Measurements from ENCODE around the gene LAMA4. TPM values are rescaled to one million over a fixed set of nuclear protein-coding genes. Genes with fewer than 3 reads are reported as not detected.

Gene LAMA4, protein sequence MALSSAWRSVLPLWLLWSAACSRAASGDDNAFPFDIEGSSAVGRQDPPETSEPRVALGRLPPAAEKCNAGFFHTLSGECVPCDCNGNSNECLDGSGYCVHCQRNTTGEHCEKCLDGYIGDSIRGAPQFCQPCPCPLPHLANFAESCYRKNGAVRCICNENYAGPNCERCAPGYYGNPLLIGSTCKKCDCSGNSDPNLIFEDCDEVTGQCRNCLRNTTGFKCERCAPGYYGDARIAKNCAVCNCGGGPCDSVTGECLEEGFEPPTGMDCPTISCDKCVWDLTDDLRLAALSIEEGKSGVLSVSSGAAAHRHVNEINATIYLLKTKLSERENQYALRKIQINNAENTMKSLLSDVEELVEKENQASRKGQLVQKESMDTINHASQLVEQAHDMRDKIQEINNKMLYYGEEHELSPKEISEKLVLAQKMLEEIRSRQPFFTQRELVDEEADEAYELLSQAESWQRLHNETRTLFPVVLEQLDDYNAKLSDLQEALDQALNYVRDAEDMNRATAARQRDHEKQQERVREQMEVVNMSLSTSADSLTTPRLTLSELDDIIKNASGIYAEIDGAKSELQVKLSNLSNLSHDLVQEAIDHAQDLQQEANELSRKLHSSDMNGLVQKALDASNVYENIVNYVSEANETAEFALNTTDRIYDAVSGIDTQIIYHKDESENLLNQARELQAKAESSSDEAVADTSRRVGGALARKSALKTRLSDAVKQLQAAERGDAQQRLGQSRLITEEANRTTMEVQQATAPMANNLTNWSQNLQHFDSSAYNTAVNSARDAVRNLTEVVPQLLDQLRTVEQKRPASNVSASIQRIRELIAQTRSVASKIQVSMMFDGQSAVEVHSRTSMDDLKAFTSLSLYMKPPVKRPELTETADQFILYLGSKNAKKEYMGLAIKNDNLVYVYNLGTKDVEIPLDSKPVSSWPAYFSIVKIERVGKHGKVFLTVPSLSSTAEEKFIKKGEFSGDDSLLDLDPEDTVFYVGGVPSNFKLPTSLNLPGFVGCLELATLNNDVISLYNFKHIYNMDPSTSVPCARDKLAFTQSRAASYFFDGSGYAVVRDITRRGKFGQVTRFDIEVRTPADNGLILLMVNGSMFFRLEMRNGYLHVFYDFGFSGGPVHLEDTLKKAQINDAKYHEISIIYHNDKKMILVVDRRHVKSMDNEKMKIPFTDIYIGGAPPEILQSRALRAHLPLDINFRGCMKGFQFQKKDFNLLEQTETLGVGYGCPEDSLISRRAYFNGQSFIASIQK (N-terminal part only)
- total RNA-seq = under 1 TPM in 1 of 2 donors, not detected in 1; 0.14 TPM

GRCh38 chr6:112253841-112254816, at the start of gene LAMA4:
TSS of gene LAMA4 (minus strand) at chr6:112254567. CDS start at chr6:112254150, 417 bp downstream.
- H3K9me3 Mint-ChIP-seq = no peaks in the 10 kb centered on the region

DNA sequence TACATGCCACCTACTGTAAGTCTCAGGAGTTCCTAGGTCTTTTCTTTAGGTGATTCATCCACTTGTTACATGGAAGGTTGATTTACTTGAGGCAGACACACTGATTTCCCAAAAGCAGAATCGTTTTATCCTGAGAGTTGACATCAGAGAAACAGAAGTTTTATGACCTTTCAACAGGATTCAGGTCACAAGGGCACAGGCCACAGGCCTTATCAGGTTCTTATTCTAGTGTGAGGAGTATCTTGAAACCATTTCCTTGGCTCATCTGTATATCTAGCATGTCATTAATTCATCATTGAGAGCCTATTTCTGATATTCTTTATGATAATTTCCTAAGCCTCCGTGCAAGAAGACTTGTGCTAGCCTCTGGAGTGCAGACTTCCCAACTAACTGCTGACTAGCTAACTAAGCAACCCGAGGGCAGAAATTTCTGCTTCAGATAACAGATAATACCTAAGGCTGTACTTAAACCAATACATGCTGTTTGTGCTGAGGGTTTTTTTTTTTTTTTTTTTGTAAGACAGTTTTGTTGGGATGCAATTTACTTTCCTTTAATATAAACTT, 47.9 kb upstream of the LAMA4 start:
- H3K27me3 Mint-ChIP-seq (ENCODE audit: low read depth) = peaks cover 65% of the 10 kb centered on the region
- no peak for DNase-seq

More at GRCh38 chr6:112253841-112254816, at the start of gene LAMA4:
- DNase-seq (peak; percentile 18 to 33), ATAC-seq (replicated peaks in 1 of 2) (peak; percentile 79 to 87)
- Mint-ChIP-seq H3K4me1 (ENCODE audit: low read depth) (peaks cover 16% of the 10 kb centered on the region), H3K36me3 (ENCODE audit: insufficient read depth in 2 of 2) (peaks cover 0 to 2% of the 10 kb centered on the region in 2 donors), H3K27me3 (ENCODE audit: low read depth) (peaks cover 57% of the 10 kb centered on the region), H3K4me3 (peak within 1 kb of the TSS; percentile 71 to 84), H3K27ac (no peak within 1 kb of the TSS)

DNA sequence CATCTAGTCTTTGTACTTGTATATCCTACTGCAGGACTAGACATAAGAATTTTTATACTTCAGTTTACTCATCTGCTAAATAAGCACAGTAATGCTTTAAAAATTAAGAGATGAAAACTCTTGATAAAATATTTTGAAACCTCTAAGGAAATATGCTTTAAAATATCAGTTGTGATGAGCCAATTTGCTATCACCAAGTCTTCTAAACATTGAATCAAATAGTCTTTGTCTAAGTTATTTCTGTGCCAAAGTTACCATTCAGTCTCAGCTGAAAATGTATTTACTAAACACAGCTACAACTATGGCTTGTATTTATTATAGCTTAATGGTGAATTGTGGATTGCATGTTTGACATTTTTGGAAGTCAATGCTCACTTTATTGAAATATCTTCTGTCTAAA, 46.5 kb upstream of the LAMA4 start:
- Mint-ChIP-seq H3K9me3 (no peaks in the 10 kb centered on the region), H3K4me3 (no peak overlapping the region), H3K27ac (no peak overlapping the region), H3K4me1 (ENCODE audit: low read depth) (no peaks in the 10 kb centered on the region), H3K27me3 (ENCODE audit: low read depth) (peaks cover 66% of the 10 kb centered on the region), H3K36me3 (ENCODE audit: insufficient read depth in 2 of 2) (no peaks in the 10 kb centered on the region)
- ATAC-seq (replicated peaks in 1 of 2) (no peak), DNase-seq (no peak)

More for the DNA sequence above, 47.9 kb upstream of the LAMA4 start:
- Mint-ChIP-seq H3K4me1 (ENCODE audit: low read depth) (no peaks in the 10 kb centered on the region), H3K9me3 (no peaks in the 10 kb centered on the region), H3K4me3 (no peak overlapping the region), H3K36me3 (ENCODE audit: insufficient read depth in 2 of 2) (no peaks in the 10 kb centered on the region), H3K27ac (no peak overlapping the region)
- ATAC-seq (replicated peaks in 1 of 2) = no peak

DNA sequence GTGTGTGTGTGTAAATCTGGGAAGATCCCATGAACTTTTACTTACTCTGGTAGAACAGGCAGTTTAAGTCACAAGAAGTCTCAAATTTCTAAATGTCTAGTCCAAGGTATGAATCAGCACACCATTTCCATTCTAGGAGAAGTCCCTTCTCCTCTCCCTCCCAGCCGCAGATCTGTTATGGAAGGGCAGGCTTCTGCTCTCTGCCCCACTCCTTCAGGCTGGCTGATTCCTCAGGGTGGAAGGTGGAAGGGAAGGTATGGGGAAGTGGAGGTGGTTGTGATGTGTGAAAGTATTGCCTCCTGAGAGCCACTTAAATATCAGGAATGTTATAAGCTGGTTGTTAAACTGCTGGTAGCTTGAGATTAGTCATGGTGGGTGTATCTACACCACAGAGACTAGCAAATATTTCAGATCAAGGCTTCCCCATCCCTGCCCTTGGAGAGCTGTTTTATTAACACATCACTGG, 44.5 kb upstream of the LAMA4 start:
- peaks cover 57% of the 10 kb centered on the region for H3K27me3 Mint-ChIP-seq (ENCODE audit: low read depth)

GRCh38 chr6:112298021-112298745, 43.8 kb upstream of the LAMA4 start:
- no peak overlapping the region for H3K4me3 Mint-ChIP-seq
- H3K9me3 Mint-ChIP-seq = no peaks in the 10 kb centered on the region
- peaks cover 51% of the 10 kb centered on the region for H3K27me3 Mint-ChIP-seq (ENCODE audit: low read depth)
- no peaks in the 10 kb centered on the region for H3K36me3 Mint-ChIP-seq (ENCODE audit: insufficient read depth in 2 of 2)
- DNase-seq = no peak
- H3K27ac Mint-ChIP-seq = no peak overlapping the region
- no peak for ATAC-seq (replicated peaks in 1 of 2)
- H3K4me1 Mint-ChIP-seq (ENCODE audit: low read depth) = no peaks in the 10 kb centered on the region

More for the DNA sequence above, 44.5 kb upstream of the LAMA4 start:
- no peaks in the 10 kb centered on the region for H3K4me1 Mint-ChIP-seq (ENCODE audit: low read depth)
- no peak for ATAC-seq (replicated peaks in 1 of 2)
- H3K36me3 Mint-ChIP-seq (ENCODE audit: insufficient read depth in 2 of 2) = no peaks in the 10 kb centered on the region
- no peak for DNase-seq
- no peak overlapping the region for H3K27ac Mint-ChIP-seq
- H3K4me3 Mint-ChIP-seq = no peak overlapping the region
- H3K9me3 Mint-ChIP-seq = no peaks in the 10 kb centered on the region

- Mint-ChIP-seq H3K27me3 (ENCODE audit: low read depth) (peaks cover 60% of the 10 kb centered on the region), H3K4me1 (ENCODE audit: low read depth) (no peaks in the 10 kb centered on the region), H3K4me3 (no peak overlapping the region), H3K9me3 (no peaks in the 10 kb centered on the region), H3K27ac (no peak overlapping the region), H3K36me3 (ENCODE audit: insufficient read depth in 2 of 2) (no peaks in the 10 kb centered on the region)
- ATAC-seq (replicated peaks in 1 of 2) (no peak), DNase-seq (no peak)
Observed at GRCh38 chr6:112296694-112297093, 42.3 kb upstream of the LAMA4 start.

DNA sequence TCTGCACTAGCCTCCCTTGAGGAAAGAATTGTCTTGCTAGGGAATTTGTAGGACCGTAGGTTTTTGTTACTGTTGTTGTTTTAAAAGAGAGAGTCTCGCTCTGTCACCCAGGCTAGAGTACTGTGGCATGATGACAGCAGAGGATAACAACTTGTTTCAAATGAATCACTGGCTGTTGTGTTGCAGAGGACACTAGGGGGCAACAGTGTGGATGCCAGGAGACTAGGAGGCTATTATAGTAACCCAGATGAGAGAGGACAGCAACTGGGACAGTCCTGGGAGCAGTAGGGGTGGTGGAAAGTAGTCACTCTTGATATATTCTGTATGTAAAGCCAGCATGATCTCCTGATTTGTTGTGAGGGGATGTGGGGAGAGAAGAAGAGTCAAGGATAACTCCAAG, 41.8 kb upstream of the LAMA4 start:
- Mint-ChIP-seq H3K27me3 (ENCODE audit: low read depth) (peaks cover 66% of the 10 kb centered on the region), H3K27ac (no peak overlapping the region), H3K4me3 (no peak overlapping the region), H3K4me1 (ENCODE audit: low read depth) (no peaks in the 10 kb centered on the region), H3K36me3 (ENCODE audit: insufficient read depth in 2 of 2) (no peaks in the 10 kb centered on the region), H3K9me3 (no peaks in the 10 kb centered on the region)
- DNase-seq (peak in 1 of 2 donors; percentile 8), ATAC-seq (replicated peaks in 1 of 2) (peak; percentile 62 to 70)

DNA sequence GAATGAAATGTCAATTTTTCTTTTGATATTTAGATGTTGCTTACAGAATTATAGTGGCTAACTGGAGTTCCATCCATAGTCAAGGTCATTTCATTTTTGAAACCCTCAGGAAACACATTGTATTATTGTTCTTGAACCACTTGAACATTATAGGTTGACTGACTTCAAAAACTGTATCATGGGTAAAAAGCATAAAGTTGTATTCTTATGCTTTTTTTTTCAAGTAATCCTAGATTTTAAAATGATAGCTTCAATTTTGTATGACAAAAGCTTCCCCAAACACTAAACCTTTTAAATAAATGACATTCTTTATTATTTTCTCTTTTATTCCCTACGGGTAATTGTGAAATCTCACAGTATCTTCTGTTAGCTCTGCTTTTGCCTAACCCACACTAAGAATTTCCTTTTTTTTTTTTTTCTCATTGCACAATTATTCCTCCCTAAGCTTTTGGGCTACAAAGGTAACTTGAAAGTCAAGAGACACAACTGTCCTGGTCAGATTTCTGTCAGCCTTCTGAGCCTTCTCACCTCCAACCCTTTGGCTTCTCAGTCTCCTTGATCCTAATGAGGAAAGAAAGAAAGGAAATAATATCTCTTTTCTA, 36.9 kb upstream of the LAMA4 start:
- Mint-ChIP-seq H3K27ac (no peak overlapping the region), H3K27me3 (ENCODE audit: low read depth) (peaks cover 65% of the 10 kb centered on the region), H3K4me3 (no peak overlapping the region), H3K4me1 (ENCODE audit: low read depth) (peaks cover 15% of the 10 kb centered on the region), H3K36me3 (ENCODE audit: insufficient read depth in 2 of 2) (no peaks in the 10 kb centered on the region), H3K9me3 (no peaks in the 10 kb centered on the region)
- DNase-seq = no peak
- ATAC-seq (replicated peaks in 1 of 2) = no peak

DNA sequence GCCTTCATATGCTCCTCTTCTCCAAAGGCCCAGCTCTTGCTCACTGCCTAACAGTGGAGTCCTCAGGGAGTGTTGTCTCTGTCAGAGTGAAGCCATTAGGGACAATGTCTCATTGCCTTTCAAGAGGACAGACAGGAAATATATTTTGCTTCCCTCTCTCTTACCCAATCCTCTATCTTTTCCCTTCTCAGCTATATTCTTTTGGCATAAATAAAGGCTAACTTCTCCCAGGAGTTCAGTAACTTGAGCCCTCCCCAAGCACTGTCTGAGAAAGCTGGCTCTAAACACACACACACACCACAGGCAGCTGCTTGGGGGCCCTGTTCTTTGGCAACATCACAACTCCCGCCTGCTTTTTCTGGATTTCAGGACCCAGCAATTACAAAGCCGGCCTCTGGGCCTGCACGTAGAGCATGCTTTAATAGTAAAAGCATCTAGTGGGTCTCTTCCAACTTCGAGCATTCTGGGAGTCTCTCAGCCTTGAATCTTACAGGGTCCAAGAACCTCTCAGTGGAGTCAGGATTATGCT, 34.7 kb upstream of the LAMA4 start:
- Mint-ChIP-seq H3K4me1 (ENCODE audit: low read depth) (peaks cover 37% of the 10 kb centered on the region), H3K9me3 (no peaks in the 10 kb centered on the region), H3K27me3 (ENCODE audit: low read depth) (peaks cover 56% of the 10 kb centered on the region), H3K27ac (no peak overlapping the region), H3K4me3 (no peak overlapping the region), H3K36me3 (ENCODE audit: insufficient read depth in 2 of 2) (no peaks in the 10 kb centered on the region)
- ATAC-seq (replicated peaks in 1 of 2) (no peak), DNase-seq (no peak)

- peak in 1 of 2 donors; percentile 12 for ATAC-seq (replicated peaks in 1 of 2)
- Mint-ChIP-seq H3K27me3 (ENCODE audit: low read depth) (peaks cover 61% of the 10 kb centered on the region), H3K27ac (no peak overlapping the region), H3K4me1 (ENCODE audit: low read depth) (peaks cover 37% of the 10 kb centered on the region), H3K4me3 (no peak overlapping the region), H3K9me3 (no peaks in the 10 kb centered on the region), H3K36me3 (ENCODE audit: insufficient read depth in 2 of 2) (no peaks in the 10 kb centered on the region)
- DNase-seq = no peak
Observed at GRCh38 chr6:112288475-112288874, 34.1 kb upstream of the LAMA4 start.
